Stomach (tissue), 9 donors: ENCODE data around the gene TM9SF4. TPM values are rescaled to one million over a fixed set of nuclear protein-coding genes. Genes with fewer than 3 reads are reported as not detected.

ENCODE experiments used
- DNase-seq, 2 donors: peaks; one replicate each; pipeline versions ENCODE4 v3.0.0 to v3.0.0-alpha.2; 2013 to 2019
- H3K27ac ChIP-seq, 5 donors: fragments of 200-600 bp in 4 of 5; sonication (generic) in 4 of 5; one replicate each; pipeline ENCODE4 v1.5.1; 2013 to 2019; ENCODE audit warnings: mild to moderate bottlenecking in 1 of 5, moderate library complexity in 1 of 5
- H3K27me3 ChIP-seq, 3 donors: fragments of 200-600 bp; sonication (generic); one replicate each; pipeline ENCODE4 v1.5.1; 2017 to 2019; ENCODE audit warnings: mixed run types in 1 of 3
- H3K36me3 ChIP-seq, 4 donors: fragments of 200-600 bp; sonication (generic); 1 replicate in 3 of 4; 2 replicates in 1 of 4; pipeline ENCODE4 v1.5.1; 2016 to 2019
- H3K4me1 ChIP-seq, 4 donors: fragments of 200-600 bp; sonication (generic); one replicate each; pipeline ENCODE4 v1.5.1; 2016 to 2019
- H3K4me3 ChIP-seq, 4 donors: fragments of 200-600 bp; sonication (generic) in 3 of 4; one replicate each; pipeline ENCODE4 v1.5.1; 2016 to 2019; ENCODE audit warnings: mild to moderate bottlenecking in 1 of 4
- H3K9me3 ChIP-seq, 4 donors: fragments of 200-600 bp; sonication (generic); one replicate each; pipeline ENCODE4 v1.5.1; 2016 to 2019
- CTCF ChIP-seq, 7 experiments: fragments of 450-650 bp in 4 of 7; fragments of 200-600 bp in 3 of 7; sonication (generic) in 3 of 7; IDR thresholded peaks; one replicate each; pipeline ENCODE4 v1.5.1; 2016 to 2019; ENCODE audit warnings: antibody characterized with exemption in 7 of 7, control low read depth in 2 of 7, mild to moderate bottlenecking in 1 of 7
- EP300 ChIP-seq: sonication (generic); formaldehyde crosslinking; IDR thresholded peaks from one replicate; pipeline ENCODE4 v1.6.1; 2017; ENCODE audit warnings: antibody characterized with exemption
- POLR2A ChIP-seq, 4 donors: fragments of 450-650 bp; IDR thresholded peaks; one replicate each; pipeline ENCODE4 v1.6.1; 2016; ENCODE audit warnings: antibody characterized with exemption in 4 of 4, control low read depth in 2 of 4, mild to moderate bottlenecking in 1 of 4, moderate library complexity in 1 of 4
- POLR2AphosphoS5 ChIP-seq, 3 donors: sonication (generic); formaldehyde crosslinking; IDR thresholded peaks; one replicate each; pipeline ENCODE4 v1.6.1; 2016; ENCODE audit warnings: antibody characterized with exemption in 3 of 3
- WGBS, 5 donors: extraction: QIAGEN DNeasy Blood & Tissue Kit in 3 of 5; methylation state at CpG; one replicate each; pipeline versions ENCODE4 v1.1.5 to v1.1.7; 2013 to 2018; 5-methylcytosine and 5-hydroxymethylcytosine counted together
- intact Hi-C: fragments of 100-400 bp; cut with DNase I; formaldehyde crosslinking; loops from one replicate; pipeline ENCODE4 v1.15.1; 2023; ENCODE audit warnings: low total_unique reads
- polyA plus RNA-seq, 3 donors: library from polyadenylated mRNA; stranded (reverse); fragments of 200-250 nt; gene quantifications; one replicate each; pipeline ENCODE4 v1.2.3, GENCODE V29; 2013
- total RNA-seq, 5 donors: library from RNA; depleted of rRNA; stranded (reverse); fragments of >200 nt; gene quantifications; one replicate each; pipeline versions ENCODE4 v1.1.0 to v1.2.3, GENCODE V29; 2014 to 2016
- donor health status: healthy with polysubstance abuse.
- donor health status: Bipolar disorder and iron deficiency.
- donor health status: healthy.

Gene TM9SF4
- total and polyA plus RNA-seq, 8 donors = 6.7 to 50.8 (median 21.9) TPM

DNA sequence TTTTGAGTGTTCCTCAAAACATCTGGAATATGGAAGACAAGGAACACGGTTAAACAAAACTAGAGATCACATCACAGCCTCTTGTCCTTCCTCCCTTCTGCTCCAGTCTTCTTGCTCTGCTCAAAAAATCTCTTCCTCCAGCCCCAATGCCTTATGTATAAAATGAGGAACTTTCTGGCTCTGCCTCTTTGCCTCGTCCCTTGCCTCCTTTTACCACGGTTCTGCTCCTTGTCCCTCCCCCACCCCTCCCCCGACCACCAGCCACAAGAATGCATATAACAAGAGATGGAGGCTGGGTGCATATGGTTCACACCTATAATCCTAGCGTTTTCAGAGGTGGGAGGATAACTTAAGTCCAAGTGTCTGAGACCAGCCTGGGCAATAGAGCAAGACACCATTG lies 54.4 kb downstream of the TM9SF4 start:
- intact Hi-C loops = no loop called here
- DNase-seq = no peak
- Histone ChIP-seq H3K4me3 (no peak overlapping the region), H3K27ac (no peak overlapping the region), H3K27me3 (no peaks in the 10 kb centered on the region), H3K4me1 (no peaks in the 10 kb centered on the region), H3K36me3 (peaks cover 41 to 89% (median 87%) of the 10 kb centered on the region in 4 donors), H3K9me3 (no peaks in the 10 kb centered on the region)
- 76 to 82% (median 81%) methylated on average over 5 of the region's 5 CpGs for WGBS, 5 donors
- TF ChIP-seq POLR2A (IDR thresholded peaks at IDR 0.05) (no peak), POLR2AphosphoS5 (IDR thresholded peaks at IDR 0.05) (no peak), CTCF (IDR thresholded peaks at IDR 0.05) (no peak), EP300 (no peak)

DNA sequence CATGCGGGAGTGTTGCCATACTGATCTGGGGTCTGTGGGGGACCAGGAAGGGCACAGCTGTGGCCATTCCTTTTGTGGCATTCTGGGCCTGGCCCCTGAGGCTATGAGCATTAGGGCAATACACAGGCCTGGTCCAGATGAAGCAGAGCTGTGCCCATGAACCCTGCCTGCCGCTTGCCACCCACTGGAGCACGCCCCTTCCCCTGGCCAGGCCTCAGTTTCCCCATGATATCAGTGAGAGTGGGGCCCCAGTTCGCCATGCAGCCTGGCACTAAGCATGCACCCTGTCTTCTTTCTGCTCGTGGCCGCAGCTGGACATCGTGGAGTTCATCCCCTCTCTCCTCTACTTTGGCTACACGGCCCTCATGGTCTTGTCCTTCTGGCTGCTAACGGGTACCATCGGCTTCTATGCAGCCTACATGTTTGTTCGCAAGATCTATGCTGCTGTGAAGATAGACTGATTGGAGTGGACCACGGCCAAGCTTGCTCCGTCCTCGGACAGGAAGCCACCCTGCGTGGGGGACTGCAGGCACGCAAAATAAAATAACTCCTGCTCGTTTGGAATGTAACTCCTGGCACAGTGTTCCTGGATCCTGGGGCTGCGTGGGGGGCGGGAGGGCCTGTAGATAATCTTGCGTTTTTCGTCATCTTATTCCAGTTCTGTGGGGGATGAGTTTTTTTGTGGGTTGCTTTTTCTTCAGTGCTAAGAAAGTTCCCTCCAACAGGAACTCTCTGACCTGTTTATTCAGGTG lies 55.6 kb downstream of the TM9SF4 start:
- Histone ChIP-seq H3K27ac (no peak overlapping the region), H3K9me3 (no peaks in the 10 kb centered on the region), H3K4me3 (no peak overlapping the region), H3K27me3 (no peaks in the 10 kb centered on the region), H3K36me3 (peaks cover 29 to 77% (median 75%) of the 10 kb centered on the region in 4 donors), H3K4me1 (no peaks in the 10 kb centered on the region)
- WGBS, 5 donors = 87 to 92% (median 87%) methylated on average over 20 to 21 of the region's 21 CpGs
- TF ChIP-seq CTCF (IDR thresholded peaks at IDR 0.05) = no peak
- no peak for TF ChIP-seq EP300
- no peak for TF ChIP-seq POLR2A (IDR thresholded peaks at IDR 0.05)
- intact Hi-C loops = no loop called here
- no peak for DNase-seq

- H3K27ac ChIP-seq = no peak overlapping the region
These were observed 56.5 kb downstream of the TM9SF4 start for GRCh38 chr20:32165836-32166545.

GRCh38 chr20:32167552-32167951 lies 58.0 kb downstream of the TM9SF4 start:
- intact Hi-C loops = no loop called here
- Histone ChIP-seq H3K27ac (no peak overlapping the region), H3K9me3 (no peaks in the 10 kb centered on the region), H3K4me3 (no peak overlapping the region), H3K4me1 (no peaks in the 10 kb centered on the region), H3K36me3 (peaks cover 20 to 55% (median 53%) of the 10 kb centered on the region in 4 donors), H3K27me3 (no peaks in the 10 kb centered on the region)
- 92 to 97% (median 92%) methylated on average over 4 of the region's 4 CpGs for WGBS, 5 donors
- TF ChIP-seq POLR2A (IDR thresholded peaks at IDR 0.05) (no peak), EP300 (no peak), CTCF (IDR thresholded peaks at IDR 0.05) (no peak), POLR2AphosphoS5 (IDR thresholded peaks at IDR 0.05) (no peak)
- no peak for DNase-seq

More at GRCh38 chr20:32165836-32166545, 56.5 kb downstream of the TM9SF4 start:
- H3K4me3 ChIP-seq = no peak overlapping the region
- intact Hi-C loops = no loop called here
- H3K27me3 ChIP-seq = no peaks in the 10 kb centered on the region
- DNase-seq = no peak
- H3K4me1 ChIP-seq = no peaks in the 10 kb centered on the region
- no peak for TF ChIP-seq POLR2A (IDR thresholded peaks at IDR 0.05)
- no peak for TF ChIP-seq POLR2AphosphoS5 (IDR thresholded peaks at IDR 0.05)
- no peak for TF ChIP-seq CTCF (IDR thresholded peaks at IDR 0.05)
- TF ChIP-seq EP300 = no peak
- WGBS, 5 donors = 83 to 93% (median 89%) methylated on average over 7 to 8 of the region's 8 CpGs
- peaks cover 28 to 70% (median 68%) of the 10 kb centered on the region in 4 donors for H3K36me3 ChIP-seq
- H3K9me3 ChIP-seq = no peaks in the 10 kb centered on the region
